A673 (cell line): Measurements from ENCODE around the gene POMT2.

Source experiments
- CTCF ChIP-seq: fragments of 300-800, 200-600 bp; sonication (generic); conservative IDR thresholded peaks from 2 replicates; pipeline ENCODE4 v1.5.1; 2017; ENCODE audit warnings: low read depth, mild to moderate bottlenecking, antibody characterized with exemption, low read length, moderate library complexity, mixed read lengths
- EZH2 ChIP-seq: fragments of 200-600 bp; sonication (generic); IDR thresholded peaks from 2 replicates; pipeline ENCODE4 v1.6.1; 2017; ENCODE audit warnings: borderline replicate concordance, low read depth, mild to moderate bottlenecking, mixed read lengths, antibody characterized with exemption, low read length; ENCODE audit not compliant: poor library complexity, severe bottlenecking

GRCh38 chr14:77231721-77232120, 89.0 kb downstream of the POMT2 start:
- TF ChIP-seq EZH2: no peak
- TF ChIP-seq CTCF: no peak
